ENCODE results near the gene OR2B2. TPM values are rescaled to one million over a fixed set of nuclear protein-coding genes. Genes with fewer than 3 reads are reported as not detected.

Gene OR2B2
- total RNA-seq, 4 donors from 2014 or later: not detected

DNA sequence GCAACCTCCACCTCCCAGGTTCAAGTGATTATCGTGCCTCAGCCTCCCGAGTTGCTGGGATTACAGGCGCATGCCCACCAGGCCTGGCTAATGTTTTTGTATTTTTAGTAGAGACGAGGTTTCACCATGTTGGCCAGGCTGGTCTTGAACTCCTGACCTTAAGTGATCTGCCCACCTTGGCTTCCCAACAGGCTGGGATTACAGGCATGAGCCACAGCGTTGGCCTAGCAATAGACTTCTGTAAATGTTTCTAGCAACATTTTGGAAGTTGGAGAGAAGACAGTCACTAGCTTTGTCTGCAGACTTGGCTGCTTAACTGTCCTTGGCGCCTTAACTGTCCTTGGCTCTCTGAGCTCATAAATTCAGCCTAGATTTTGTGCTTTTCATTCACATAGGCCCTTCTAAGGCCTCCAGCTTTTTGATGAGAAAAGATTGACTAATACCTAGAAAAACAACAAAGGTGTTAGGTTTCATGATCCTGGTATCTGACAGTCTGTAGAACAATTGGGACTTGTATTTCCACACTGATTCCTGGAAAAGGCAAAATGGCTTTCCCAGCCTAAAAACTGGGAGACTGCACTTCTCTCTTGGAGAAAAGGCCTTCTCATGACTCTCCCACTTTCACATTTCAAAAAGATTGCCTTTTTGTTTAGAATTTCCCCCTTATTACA lies 49.7 kb downstream of the OR2B2 start:
- TF ChIP-seq, protein P1, sequence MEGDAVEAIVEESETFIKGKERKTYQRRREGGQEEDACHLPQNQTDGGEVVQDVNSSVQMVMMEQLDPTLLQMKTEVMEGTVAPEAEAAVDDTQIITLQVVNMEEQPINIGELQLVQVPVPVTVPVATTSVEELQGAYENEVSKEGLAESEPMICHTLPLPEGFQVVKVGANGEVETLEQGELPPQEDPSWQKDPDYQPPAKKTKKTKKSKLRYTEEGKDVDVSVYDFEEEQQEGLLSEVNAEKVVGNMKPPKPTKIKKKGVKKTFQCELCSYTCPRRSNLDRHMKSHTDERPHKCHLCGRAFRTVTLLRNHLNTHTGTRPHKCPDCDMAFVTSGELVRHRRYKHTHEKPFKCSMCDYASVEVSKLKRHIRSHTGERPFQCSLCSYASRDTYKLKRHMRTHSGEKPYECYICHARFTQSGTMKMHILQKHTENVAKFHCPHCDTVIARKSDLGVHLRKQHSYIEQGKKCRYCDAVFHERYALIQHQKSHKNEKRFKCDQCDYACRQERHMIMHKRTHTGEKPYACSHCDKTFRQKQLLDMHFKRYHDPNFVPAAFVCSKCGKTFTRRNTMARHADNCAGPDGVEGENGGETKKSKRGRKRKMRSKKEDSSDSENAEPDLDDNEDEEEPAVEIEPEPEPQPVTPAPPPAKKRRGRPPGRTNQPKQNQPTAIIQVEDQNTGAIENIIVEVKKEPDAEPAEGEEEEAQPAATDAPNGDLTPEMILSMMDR (IDR thresholded peaks at IDR 0.05): no peak
- TF ChIP-seq POLR2A (IDR thresholded peaks at IDR 0.05): no peak
- no peaks in the 10 kb centered on the region for H3K36me3 ChIP-seq
- peaks cover 9 to 33% (median 16%) of the 10 kb centered on the region in 3 donors for H3K4me1 ChIP-seq
- no peak for DNase-seq
- no peak overlapping the region for H3K4me3 ChIP-seq
- intact Hi-C loops (cut with DNase I): no loop called here
- no peaks in the 10 kb centered on the region for H3K9me3 ChIP-seq
- H3K27ac ChIP-seq: no peak overlapping the region
- 80 to 86% methylated on average over 4 to 6 of the region's 6 CpGs for WGBS, 2 donors
- peaks cover 0 to 30% (median 0%) of the 10 kb centered on the region in 4 donors for H3K27me3 ChIP-seq

DNA sequence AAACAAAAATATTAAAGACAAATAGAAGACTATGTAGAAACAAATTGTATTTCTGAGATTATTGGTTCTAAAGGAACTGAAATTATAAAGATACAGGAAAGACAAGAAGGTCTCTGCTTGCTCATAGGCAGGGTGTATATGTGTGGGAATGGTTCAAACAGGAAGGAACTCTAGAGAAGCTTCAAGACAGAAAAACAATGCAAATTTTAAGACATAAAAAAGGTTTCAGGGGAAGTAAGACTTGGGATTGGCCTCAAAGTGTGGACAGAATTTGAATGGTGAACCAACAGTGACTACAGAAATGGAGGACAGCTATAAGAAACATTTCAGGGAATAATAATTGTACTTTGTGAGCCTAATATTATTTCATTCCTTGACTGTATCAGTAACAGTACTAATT lies 50.3 kb downstream of the OR2B2 start:
- TF ChIP-seq POLR2A (IDR thresholded peaks at IDR 0.05): no peak
- TF ChIP-seq, protein P1 (IDR thresholded peaks at IDR 0.05): no peak
- Histone ChIP-seq H3K27ac (no peak overlapping the region), H3K27me3 (peaks cover 0 to 23% (median 0%) of the 10 kb centered on the region in 4 donors), H3K36me3 (no peaks in the 10 kb centered on the region), H3K9me3 (no peaks in the 10 kb centered on the region), H3K4me3 (no peak overlapping the region), H3K4me1 (peaks cover 3 to 27% (median 14%) of the 10 kb centered on the region in 3 donors)
- DNase-seq: no peak
- intact Hi-C loops (cut with DNase I): no loop called here

DNA sequence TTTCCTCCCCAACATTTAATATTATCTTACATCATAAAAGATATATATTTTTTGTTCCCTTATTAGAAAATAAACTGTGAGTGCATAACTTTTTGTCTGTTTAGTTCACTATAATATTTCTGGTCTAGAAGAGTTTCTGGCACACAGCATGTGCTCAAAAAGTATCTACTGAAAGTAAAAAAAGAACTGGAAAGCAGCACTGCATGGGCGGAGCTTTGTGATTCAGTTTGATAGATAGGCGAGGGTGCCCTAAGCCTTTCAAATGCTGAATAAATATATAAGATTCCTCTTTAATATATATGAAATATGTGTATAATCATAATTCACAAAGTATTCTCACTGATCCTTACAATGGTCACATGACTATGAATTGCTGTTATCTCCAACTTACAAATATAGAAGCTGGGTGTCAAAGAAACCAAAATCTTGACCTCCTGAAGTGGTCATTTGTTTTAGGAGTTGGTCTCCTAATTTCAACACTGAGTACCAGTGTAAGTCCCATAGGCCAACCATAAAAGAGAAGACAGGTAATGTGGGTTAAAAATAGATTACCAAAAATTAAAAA lies 50.8 kb downstream of the OR2B2 start:
- no peaks in the 10 kb centered on the region for H3K9me3 ChIP-seq
- no peak overlapping the region for H3K4me3 ChIP-seq
- peaks cover 0 to 18% (median 0%) of the 10 kb centered on the region in 4 donors for H3K27me3 ChIP-seq
- TF ChIP-seq POLR2A (IDR thresholded peaks at IDR 0.05): no peak
- TF ChIP-seq, protein P1 (IDR thresholded peaks at IDR 0.05): no peak
- peaks cover 0 to 22% (median 9%) of the 10 kb centered on the region in 3 donors for H3K4me1 ChIP-seq
- no peak overlapping the region for H3K27ac ChIP-seq
- DNase-seq: no peak
- no peaks in the 10 kb centered on the region for H3K36me3 ChIP-seq
- intact Hi-C loops (cut with DNase I): no loop called here
- 80 to 85% methylated on average over 2 of the region's 2 CpGs for WGBS, 2 donors

Small RNA genes within 50 kb of the gene (small RNA-seq; reads per million reads assigned to genes)
- 0 reads per million in 4 donors for gene RNU7-26P

Other genes with a start within 250 kb of the OR2B2 start
- gene OR2B6, start 44.8 kb upstream of the OR2B2 start, total RNA-seq: not detected
- 1 to 10 TPM; 1.7 to 6.9 (median 2.2) TPM for gene ZNF165, start 168.2 kb upstream of the OR2B2 start, total RNA-seq
- gene ZSCAN16, start 212.2 kb upstream of the OR2B2 start, total RNA-seq: 1 to 10 TPM; 2.8 to 4.4 (median 3.6) TPM
- 10 to 100 TPM in 1 of 4 donors, 1 to 10 TPM in 3; 2.2 to 17.5 (median 5.9) TPM for gene ZKSCAN8, start 229.5 kb upstream of the OR2B2 start, total RNA-seq

All from esophagus squamous epithelium (tissue), 5 donors.